Ishikawa (cell line): ENCODE results near the gene PSMD5.

Experiments used
- CEBPB ChIP-seq: IDR thresholded peaks from 2 replicates; pipeline ENCODE4 v1.6.1; 2012
- REST ChIP-seq: IDR thresholded peaks from 2 replicates; pipeline ENCODE4 v1.6.1; 2012; ENCODE audit warnings: low read depth, mild to moderate bottlenecking
- TCF12 ChIP-seq: IDR thresholded peaks from 2 replicates; pipeline ENCODE4 v1.6.1; 2012; ENCODE audit warnings: low read depth

GRCh38 chr9:120855827-120856670 is 13.3 kb upstream of the PSMD5 start:
- no peak for TF ChIP-seq TCF12
- TF ChIP-seq CEBPB: no peak
- TF ChIP-seq REST: no peak
